Lower lobe of right lung (tissue), 2 donors: ENCODE data around the gene MPZL1. TPM values are rescaled to one million over a fixed set of nuclear protein-coding genes. Genes with fewer than 3 reads are reported as not detected.

Experiments
- ATAC-seq, 2 donors: fragments of 200-7000 bp; cut with Tn5 transposase; one replicate each; pipeline ENCODE4 v1.9.1; 2020 to 2022; ENCODE audit warnings: mild to moderate bottlenecking in 2 of 2, moderate library complexity in 2 of 2
- DNase-seq: peaks from one replicate; pipeline ENCODE4 v3.0.0-alpha.2; 2020
- H3K27ac ChIP-seq: fragments of 200-600 bp; one replicate; pipeline ENCODE4 v1.8.0; 2022
- H3K27me3 ChIP-seq: fragments of 200-600 bp; one replicate; pipeline ENCODE4 v1.8.0; 2022; ENCODE audit warnings: low read depth
- H3K36me3 ChIP-seq: fragments of 200-600 bp; one replicate; pipeline ENCODE4 v1.8.0; 2022; ENCODE audit warnings: mild to moderate bottlenecking
- H3K4me1 ChIP-seq: fragments of 200-600 bp; one replicate; pipeline ENCODE4 v1.8.0; 2022
- H3K4me3 ChIP-seq: fragments of 200-600 bp; one replicate; pipeline ENCODE4 v1.8.0; 2022; ENCODE audit warnings: mild to moderate bottlenecking
- H3K9me3 ChIP-seq: fragments of 200-600 bp; one replicate; pipeline ENCODE4 v1.8.0; 2022
- intact Hi-C: fragments of 100-400 bp; cut with DNase I; formaldehyde crosslinking; loops from one replicate; pipeline ENCODE4 v1.11.0; 2022
- total RNA-seq: library from RNA; stranded (reverse); fragmentation: NEBNext Ultra II Directional; extraction: Animal tissue kit (Norgen Biotek cat#: 25700); gene quantifications from one replicate; pipeline ENCODE4 v1.2.1, GENCODE V29; 2021
- TF ChIP-seq, protein P1 (sequence below): fragments of 200-600 bp; IDR thresholded peaks from one replicate; pipeline ENCODE4 v1.8.0; 2022; ENCODE audit warnings: antibody characterized with exemption, mild to moderate bottlenecking
- donor health status: DM: no; HTN: yes; CAD: no; lungs with severe emphysema.

MPZL1 gene
- total RNA-seq, 1 donor from 2014 or later = 85.9 TPM

DNA sequence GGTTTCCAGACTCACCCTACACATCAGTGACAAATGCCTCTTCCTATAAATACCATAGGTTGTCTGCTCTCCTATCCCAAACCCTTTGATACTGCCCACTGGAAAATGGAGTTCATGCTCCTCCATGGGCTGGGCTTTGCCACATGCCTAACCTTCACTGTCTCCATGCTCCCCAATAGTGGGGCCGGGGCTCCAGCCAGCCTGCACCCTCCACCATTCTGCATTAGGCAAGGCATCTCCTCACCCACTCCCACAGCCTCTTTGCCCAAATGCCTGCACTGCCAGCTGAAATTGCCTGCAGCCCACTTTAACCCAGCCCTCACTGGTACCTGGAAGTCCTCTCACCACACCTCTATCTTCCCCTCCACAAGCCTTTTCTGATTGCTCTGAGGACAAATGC is 18.2 kb upstream of the MPZL1 start:
- Histone ChIP-seq H3K27me3 (no peaks in the 10 kb centered on the region), H3K27ac (no peak overlapping the region), H3K9me3 (no peaks in the 10 kb centered on the region), H3K4me3 (no peak overlapping the region), H3K36me3 (peaks cover 49% of the 10 kb centered on the region), H3K4me1 (no peaks in the 10 kb centered on the region)
- no peak for ATAC-seq
- intact Hi-C loops = no loop called here
- TF ChIP-seq, protein P1, sequence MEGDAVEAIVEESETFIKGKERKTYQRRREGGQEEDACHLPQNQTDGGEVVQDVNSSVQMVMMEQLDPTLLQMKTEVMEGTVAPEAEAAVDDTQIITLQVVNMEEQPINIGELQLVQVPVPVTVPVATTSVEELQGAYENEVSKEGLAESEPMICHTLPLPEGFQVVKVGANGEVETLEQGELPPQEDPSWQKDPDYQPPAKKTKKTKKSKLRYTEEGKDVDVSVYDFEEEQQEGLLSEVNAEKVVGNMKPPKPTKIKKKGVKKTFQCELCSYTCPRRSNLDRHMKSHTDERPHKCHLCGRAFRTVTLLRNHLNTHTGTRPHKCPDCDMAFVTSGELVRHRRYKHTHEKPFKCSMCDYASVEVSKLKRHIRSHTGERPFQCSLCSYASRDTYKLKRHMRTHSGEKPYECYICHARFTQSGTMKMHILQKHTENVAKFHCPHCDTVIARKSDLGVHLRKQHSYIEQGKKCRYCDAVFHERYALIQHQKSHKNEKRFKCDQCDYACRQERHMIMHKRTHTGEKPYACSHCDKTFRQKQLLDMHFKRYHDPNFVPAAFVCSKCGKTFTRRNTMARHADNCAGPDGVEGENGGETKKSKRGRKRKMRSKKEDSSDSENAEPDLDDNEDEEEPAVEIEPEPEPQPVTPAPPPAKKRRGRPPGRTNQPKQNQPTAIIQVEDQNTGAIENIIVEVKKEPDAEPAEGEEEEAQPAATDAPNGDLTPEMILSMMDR = no peak
- no peak for DNase-seq

DNA sequence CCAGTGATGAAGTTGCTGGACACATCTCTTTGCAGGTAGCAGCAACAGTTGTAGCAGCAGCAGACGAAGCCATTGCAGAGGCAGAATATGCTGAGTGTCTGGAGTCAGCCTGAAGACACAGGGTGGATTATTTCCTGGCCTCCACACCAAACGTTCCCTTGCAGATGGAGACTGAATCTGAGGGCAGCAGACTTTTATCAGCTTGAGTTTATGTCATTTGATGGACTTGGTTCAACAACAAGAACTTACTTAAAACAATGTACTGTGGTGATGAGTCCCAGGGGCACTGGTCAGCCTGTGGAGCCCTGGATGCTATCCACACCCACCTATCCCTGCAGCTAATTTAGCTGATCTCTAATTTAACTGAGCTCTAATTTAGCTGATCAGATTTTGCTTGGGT is 17.1 kb upstream of the MPZL1 start:
- ATAC-seq (no peak), DNase-seq (no peak)
- Histone ChIP-seq H3K4me1 (no peaks in the 10 kb centered on the region), H3K27ac (no peak overlapping the region), H3K27me3 (no peaks in the 10 kb centered on the region), H3K4me3 (no peak overlapping the region), H3K36me3 (peaks cover 39% of the 10 kb centered on the region), H3K9me3 (no peaks in the 10 kb centered on the region)
- TF ChIP-seq, protein P1 = no peak
- intact Hi-C loops = no loop called here

DNA sequence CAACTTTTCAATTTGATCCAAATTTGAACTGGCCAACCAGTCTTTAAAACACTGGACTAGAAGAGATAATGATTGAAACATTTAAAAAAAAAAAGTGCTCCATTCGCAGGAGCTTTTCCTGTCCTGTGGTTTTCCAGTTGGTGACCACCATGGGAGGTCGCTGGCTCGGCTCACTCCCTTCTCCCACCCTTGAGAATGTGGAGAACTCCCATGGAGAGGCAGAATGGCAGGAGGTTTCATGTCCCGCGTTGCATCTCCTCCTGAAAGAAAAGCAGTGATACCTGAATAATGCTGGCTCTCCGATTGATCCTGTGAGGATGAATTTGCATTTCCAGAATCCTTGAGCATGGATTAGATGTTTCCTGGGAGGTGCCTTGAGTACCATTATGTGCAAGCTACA is 16.5 kb upstream of the MPZL1 start:
- Histone ChIP-seq H3K4me1 (no peaks in the 10 kb centered on the region), H3K4me3 (no peak overlapping the region), H3K36me3 (peaks cover 38% of the 10 kb centered on the region), H3K27me3 (no peaks in the 10 kb centered on the region), H3K27ac (no peak overlapping the region), H3K9me3 (no peaks in the 10 kb centered on the region)
- ATAC-seq (no peak), DNase-seq (no peak)
- intact Hi-C loops = no loop called here
- TF ChIP-seq, protein P1 = no peak

DNA sequence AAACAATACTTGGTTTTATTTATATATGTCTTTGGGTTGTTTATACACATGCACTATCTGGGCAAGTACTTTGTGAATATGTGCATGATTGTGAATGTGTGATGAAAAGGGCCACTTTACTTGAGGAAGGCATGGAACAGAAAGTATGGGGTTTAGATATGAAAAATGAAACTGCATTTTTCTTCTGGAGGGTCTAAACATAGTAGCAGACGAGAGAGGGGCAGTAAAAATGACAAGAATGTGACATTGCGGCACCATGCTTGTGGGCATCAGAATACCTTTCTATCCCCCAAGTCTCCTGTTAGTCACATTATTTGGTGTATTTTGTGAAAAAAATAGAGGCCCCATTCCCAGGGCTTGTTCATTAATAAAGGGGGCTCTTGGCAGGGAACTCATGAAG is 15.4 kb upstream of the MPZL1 start:
- Histone ChIP-seq H3K27ac (no peak overlapping the region), H3K4me1 (no peaks in the 10 kb centered on the region), H3K9me3 (no peaks in the 10 kb centered on the region), H3K27me3 (no peaks in the 10 kb centered on the region), H3K4me3 (no peak overlapping the region), H3K36me3 (peaks cover 31% of the 10 kb centered on the region)
- ATAC-seq = no peak
- TF ChIP-seq, protein P1 = no peak
- intact Hi-C loops = no loop called here
- no peak for DNase-seq

DNA sequence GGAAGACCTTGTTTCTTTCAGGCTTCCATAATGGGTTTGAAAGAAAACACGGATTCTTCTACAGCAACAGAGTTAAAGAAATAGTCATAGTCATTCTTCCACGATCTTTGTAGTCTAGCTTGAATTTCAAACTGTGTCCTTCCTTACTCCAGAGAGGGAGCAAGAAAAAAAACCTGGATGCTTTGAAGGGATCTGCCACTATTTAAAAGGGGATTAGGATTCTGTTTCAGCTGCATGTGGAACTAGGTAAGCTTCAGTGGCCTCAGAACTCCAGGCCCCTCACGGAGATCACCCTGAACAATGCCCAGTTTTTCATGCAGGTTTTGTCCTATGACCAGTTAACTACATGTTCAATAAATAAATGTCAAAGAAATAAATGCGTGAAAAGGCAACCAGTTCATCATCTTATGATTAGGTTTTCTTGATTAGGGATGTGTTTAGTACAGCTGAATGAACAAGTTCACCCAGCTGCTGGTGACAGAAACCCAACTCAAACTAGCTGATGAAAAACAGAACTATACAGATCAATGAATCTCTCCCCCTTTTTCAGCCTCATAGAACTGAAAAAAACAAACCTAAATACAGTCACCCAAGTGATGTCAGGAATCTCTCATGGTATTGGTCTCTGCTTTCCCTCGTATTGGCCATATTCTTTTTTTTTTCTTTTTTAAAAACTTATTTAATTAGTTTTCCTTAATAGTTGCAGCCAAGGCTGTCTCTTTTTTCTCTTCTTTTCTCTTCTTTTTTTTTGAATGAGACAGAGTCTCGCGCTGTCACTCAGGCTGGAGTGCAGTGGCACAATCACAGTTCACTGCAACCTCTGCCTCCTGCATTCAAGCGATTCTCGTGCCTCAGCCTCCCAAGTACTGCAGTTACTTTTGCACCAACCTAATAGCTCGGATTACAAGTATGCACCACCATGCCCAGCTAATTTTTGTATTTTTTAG is 14.6 kb upstream of the MPZL1 start:
- ATAC-seq (no peak), DNase-seq (no peak)
- no peaks in the 10 kb centered on the region for H3K9me3 ChIP-seq
- H3K27ac ChIP-seq = no peak overlapping the region
- no peak overlapping the region for H3K4me3 ChIP-seq
- TF ChIP-seq, protein P1 = no peak
- no peaks in the 10 kb centered on the region for H3K27me3 ChIP-seq
- no peaks in the 10 kb centered on the region for H3K4me1 ChIP-seq
- H3K36me3 ChIP-seq = peaks cover 29% of the 10 kb centered on the region
- intact Hi-C loops = no loop called here
